HepG2 (cell line): ENCODE results near the gene SKIL.

ENCODE experiments used
- CAMTA2 ChIP-seq: sonication (generic); formaldehyde crosslinking; IDR thresholded peaks from 2 replicates; pipeline ENCODE4 v1.4.0; 2020; ENCODE audit warnings: mild to moderate bottlenecking, missing genetic modification reagents, borderline replicate concordance
- CTCF ChIP-seq: sonication (generic); formaldehyde crosslinking; IDR thresholded peaks from 2 replicates; pipeline ENCODE4 v1.5.0; 2020; ENCODE audit warnings: mild to moderate bottlenecking, missing genetic modification reagents, moderate library complexity
- EEA1 ChIP-seq: sonication (generic); formaldehyde crosslinking; IDR thresholded peaks from 2 replicates; pipeline ENCODE4 v1.5.1; 2020; ENCODE audit warnings: mild to moderate bottlenecking, missing genetic modification reagents, borderline replicate concordance
- JUNB ChIP-seq: sonication (generic); formaldehyde crosslinking; IDR thresholded peaks from 2 replicates; pipeline ENCODE4 v1.8.0; 2022; ENCODE audit warnings: missing genetic modification reagents, mild to moderate bottlenecking, borderline replicate concordance
- POLR2A ChIP-seq, 2 experiments: IDR thresholded peaks; 2 replicates each; pipeline ENCODE4 v1.6.1; 2011; ENCODE audit warnings: low read depth in 2 of 2, low read length in 2 of 2, mild to moderate bottlenecking in 1 of 2, moderate library complexity in 1 of 2; ENCODE audit not compliant: insufficient read depth in 1 of 2
- SRSF9 ChIP-seq: fragments of 200-400 bp; formaldehyde crosslinking; IDR thresholded peaks from 2 replicates; pipeline ENCODE4 v1.6.1; 2018; ENCODE audit warnings: borderline replicate concordance, mild to moderate bottlenecking, low read depth, low read length; ENCODE audit not compliant: insufficient read depth, poor library complexity, severe bottlenecking
- USF2 ChIP-seq, 2 experiments: sonication (generic) in 1 of 2; formaldehyde crosslinking in 1 of 2; IDR thresholded peaks; 2 replicates each; pipeline versions ENCODE4 v1.5.1 to v1.6.1; 2011 to 2020; ENCODE audit warnings: borderline replicate concordance in 1 of 2, low read depth in 1 of 2, low read length in 1 of 2, mild to moderate bottlenecking in 1 of 2, missing genetic modification reagents in 1 of 2, moderate library complexity in 1 of 2
- ZFP36 ChIP-seq: fragments of 150-350 bp; IDR thresholded peaks from 2 replicates; pipeline ENCODE4 v1.6.1; 2018; ENCODE audit warnings: borderline replicate concordance, low read length, low read depth; ENCODE audit not compliant: partially characterized antibody
- ZFP36L1 ChIP-seq: sonication (generic); formaldehyde crosslinking; IDR thresholded peaks from 2 replicates; pipeline ENCODE4 v1.8.0; 2022; ENCODE audit warnings: mild to moderate bottlenecking, missing genetic modification reagents, moderate library complexity
- ZNF256 ChIP-seq: sonication (generic); formaldehyde crosslinking; conservative IDR thresholded peaks from 2 replicates; pipeline ENCODE4 v1.4.0; 2020; ENCODE audit warnings: missing genetic modification reagents
- ZNF629 ChIP-seq: sonication (generic); formaldehyde crosslinking; conservative IDR thresholded peaks from 2 replicates; pipeline ENCODE4 v1.5.0; 2020; ENCODE audit warnings: missing genetic modification reagents
- ZNF670 ChIP-seq: sonication (generic); formaldehyde crosslinking; IDR thresholded peaks from 2 replicates; pipeline ENCODE4 v1.8.0; 2022; ENCODE audit warnings: mild to moderate bottlenecking, missing genetic modification reagents, borderline replicate concordance
- ZUFSP ChIP-seq: sonication (generic); formaldehyde crosslinking; IDR thresholded peaks from 2 replicates; pipeline ENCODE4 v1.9.0; 2021; ENCODE audit warnings: missing genetic modification reagents, mild to moderate bottlenecking, borderline replicate concordance

GRCh38 chr3:170429050-170429449 lies 71.5 kb downstream of the SKIL start:
- TF ChIP-seq SRSF9 (no peak), POLR2A (IDR thresholded peaks at IDR 0.05; ENCODE audit: insufficient read depth in 1 of 2, low read depth in 2 of 2, low read length in 2 of 2) (no peak), ZFP36L1 (CRISPR knock-in tag) (no peak), CTCF (CRISPR knock-in tag) (no peak), USF2 (IDR thresholded peaks at IDR 0.05; ENCODE audit: low read depth, low read length) (no peak), USF2 (CRISPR knock-in tag; IDR thresholded peaks at IDR 0.05; ENCODE audit: borderline replicate concordance) (no peak), ZNF629 (CRISPR knock-in tag) (no peak), ZUFSP (no peak), ZNF670 (CRISPR knock-in tag) (no peak), EEA1 (no peak), CAMTA2 (CRISPR knock-in tag) (no peak), JUNB (CRISPR knock-in tag) (no peak), ZFP36 (no peak), ZNF256 (CRISPR knock-in tag) (no peak)
